ENCODE measurements around the gene SEPTIN7.

Gene SEPTIN7

GRCh38 chr7:35787925-35788324 lies 12.9 kb upstream of the SEPTIN7 start:
- no peak for DNase-seq (ENCODE audit: low read depth in 2 of 2)

GRCh38 chr7:35792472-35792871 lies 8.4 kb upstream of the SEPTIN7 start:
- no peak for DNase-seq (ENCODE audit: low read depth in 2 of 2)

DNA sequence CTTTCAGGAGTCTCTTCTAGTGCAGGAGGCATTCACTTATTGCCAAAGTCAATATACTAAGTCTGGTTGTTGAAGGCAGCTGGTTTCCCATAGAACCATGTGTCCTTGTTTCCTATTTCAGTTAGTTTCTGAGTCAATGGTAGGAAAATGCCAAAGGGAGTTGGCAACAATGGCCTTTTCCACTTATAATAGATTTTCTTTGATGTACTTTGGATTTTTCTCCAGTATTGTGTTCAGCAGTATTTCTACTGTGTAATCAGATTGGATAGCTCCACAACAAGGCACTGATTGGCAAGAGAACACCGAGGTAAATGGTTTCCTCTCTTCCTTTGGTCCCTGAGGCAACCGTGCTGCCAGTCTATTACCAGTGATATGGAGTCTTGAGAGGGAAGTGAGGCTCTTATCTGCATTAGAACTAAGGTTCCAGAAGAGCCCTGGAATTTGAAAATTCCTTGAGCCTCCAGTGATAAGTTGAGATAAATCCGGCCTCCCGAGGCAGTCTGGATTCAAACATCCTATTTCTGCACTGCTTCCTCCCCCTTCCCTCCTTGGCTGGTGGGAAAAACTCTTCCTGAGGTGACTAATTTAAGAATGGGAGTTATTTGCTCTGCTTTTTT lies 7.9 kb upstream of the SEPTIN7 start:
- DNase-seq (ENCODE audit: low read depth in 2 of 2), result no peak

GRCh38 chr7:35797311-35797710 lies 3.5 kb upstream of the SEPTIN7 start:
- DNase-seq (ENCODE audit: low read depth in 2 of 2), result no peak

- DNase-seq (ENCODE audit: low read depth in 2 of 2), result peak; percentile 60 to 63
Measured at GRCh38 chr7:35799846-35800717, 775 bp upstream of the SEPTIN7 start.

DNA sequence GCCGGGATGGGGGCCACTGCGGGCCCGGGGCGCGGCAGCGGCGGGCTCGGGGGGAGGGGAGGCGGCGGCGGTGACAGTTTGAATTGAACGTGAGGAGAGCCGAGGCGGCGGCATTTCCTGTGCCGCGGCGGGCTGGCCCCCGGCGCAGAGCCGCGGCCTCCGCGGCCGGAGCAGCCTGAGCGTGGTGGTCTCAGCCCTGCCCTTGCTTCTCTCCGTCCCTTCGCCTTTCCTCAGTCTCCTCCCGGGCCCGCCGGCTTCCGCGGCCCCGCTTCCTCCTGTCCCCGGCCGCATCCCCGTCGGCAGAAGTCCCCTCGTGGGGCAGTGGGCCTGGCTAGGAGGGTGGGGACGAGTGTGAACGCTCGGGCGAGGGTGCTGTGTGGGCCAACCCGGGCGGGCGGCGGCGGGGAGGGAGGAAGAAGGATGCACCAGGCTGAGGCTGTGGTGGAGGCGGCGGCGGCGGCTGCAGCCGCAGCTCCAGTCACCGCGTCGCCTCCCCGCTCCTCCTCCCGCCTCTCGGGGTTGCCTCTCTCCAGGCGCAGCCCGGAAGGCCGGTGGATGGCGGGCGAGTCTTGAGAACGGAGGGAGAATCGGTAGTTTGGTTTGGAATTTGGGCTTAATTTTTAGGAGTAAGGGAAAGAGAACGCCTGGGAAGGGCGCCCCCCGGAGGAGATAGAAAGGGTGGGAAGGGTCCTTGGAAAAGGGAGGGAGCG lies 690 bp downstream of the SEPTIN7 start:
- peak; percentile 45 for DNase-seq (ENCODE audit: low read depth in 2 of 2)

- DNase-seq (ENCODE audit: low read depth in 2 of 2), result no peak
Measured at GRCh38 chr7:35802102-35802466, 1.2 kb downstream of the SEPTIN7 start.

DNA sequence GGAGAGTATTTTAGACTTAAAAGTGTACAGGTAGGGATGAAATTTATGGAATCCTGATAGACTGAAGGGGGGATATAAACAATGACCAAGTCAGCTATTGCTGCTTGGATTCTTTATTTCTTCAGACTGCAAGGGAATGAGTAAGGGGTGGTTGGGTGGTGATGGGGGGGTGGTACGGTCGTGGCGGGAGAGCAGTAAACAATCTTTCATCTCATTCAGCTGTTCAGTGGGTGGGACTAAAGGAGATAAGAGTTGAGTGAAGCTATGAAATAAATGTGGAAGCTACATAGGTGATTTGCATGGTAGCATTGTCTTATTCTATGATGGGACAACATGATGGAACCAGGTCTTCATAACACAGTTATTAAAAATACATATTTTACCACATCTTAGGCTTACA lies 1.8 kb downstream of the SEPTIN7 start:
- DNase-seq (ENCODE audit: low read depth in 2 of 2), result no peak

GRCh38 chr7:35804231-35804970 lies 3.5 kb downstream of the SEPTIN7 start:
- DNase-seq (ENCODE audit: low read depth in 2 of 2), result no peak

GRCh38 chr7:35805876-35806275 lies 5.0 kb downstream of the SEPTIN7 start:
- DNase-seq (ENCODE audit: low read depth in 2 of 2), result no peak

GRCh38 chr7:35816514-35816913 lies 15.7 kb downstream of the SEPTIN7 start:
- no peak for DNase-seq (ENCODE audit: low read depth in 2 of 2)

GRCh38 chr7:35817181-35817580 lies 16.3 kb downstream of the SEPTIN7 start:
- DNase-seq (ENCODE audit: low read depth in 2 of 2), result no peak

DNA sequence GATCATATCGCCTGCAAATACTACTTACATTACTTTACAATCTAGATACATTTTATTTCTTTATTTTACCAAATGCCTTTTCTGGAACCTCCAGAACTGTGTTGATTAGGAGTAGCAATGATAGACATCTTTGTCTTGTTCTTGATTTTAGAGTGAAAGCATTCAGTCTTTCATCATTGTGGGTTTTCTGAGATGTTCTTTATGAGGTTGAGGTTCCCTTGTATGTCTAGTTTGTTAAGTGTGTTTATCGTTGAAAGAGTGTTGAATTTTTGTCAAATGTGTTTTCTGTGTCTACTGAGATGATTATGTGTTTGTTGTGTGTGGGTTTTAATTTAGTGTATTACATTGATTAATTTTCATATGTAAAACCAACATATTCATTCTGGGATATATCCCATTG lies 17.1 kb downstream of the SEPTIN7 start:
- no peak for DNase-seq (ENCODE audit: low read depth in 2 of 2)

- no peak for DNase-seq (ENCODE audit: low read depth in 2 of 2)
Measured at GRCh38 chr7:35818513-35818912, 17.7 kb downstream of the SEPTIN7 start.

GRCh38 chr7:35819310-35819709 lies 18.5 kb downstream of the SEPTIN7 start:
- no peak for DNase-seq (ENCODE audit: low read depth in 2 of 2)

DNA sequence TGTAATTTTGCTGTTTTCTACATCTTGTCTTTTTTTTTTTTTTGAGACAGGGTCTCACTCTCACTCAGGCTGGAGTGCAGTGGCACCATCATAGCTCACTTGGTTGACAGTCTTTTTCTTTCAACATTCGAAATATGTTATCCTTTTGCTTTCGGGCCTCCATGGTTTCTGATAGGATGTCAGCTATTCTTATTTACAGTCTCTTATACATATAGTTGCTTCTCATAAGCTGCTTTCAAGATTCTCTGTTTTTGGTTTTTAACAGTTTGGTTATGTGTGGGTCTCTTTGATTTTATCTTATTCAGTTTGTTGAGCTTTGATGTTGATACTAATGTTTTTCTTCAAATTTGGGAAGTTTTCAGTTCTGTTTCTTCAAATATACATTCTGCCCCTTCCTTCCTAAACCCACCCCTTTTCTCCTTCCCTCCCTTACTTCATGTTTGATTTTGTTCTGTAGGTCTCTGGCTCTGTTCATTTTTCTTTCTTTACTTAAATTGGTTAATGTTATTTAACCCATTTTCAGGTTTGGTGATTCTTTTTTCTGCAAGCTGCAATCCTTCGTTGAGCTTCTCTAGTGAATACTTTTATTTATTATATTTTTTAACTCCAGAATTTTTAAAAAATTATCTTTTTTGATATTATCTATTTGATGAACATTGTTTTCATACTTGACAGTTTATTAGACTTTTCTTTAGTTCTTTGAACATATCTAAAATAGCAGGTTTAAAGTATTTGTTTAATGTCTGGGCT lies 19.3 kb downstream of the SEPTIN7 start:
- no peak for DNase-seq (ENCODE audit: low read depth in 2 of 2)

GRCh38 chr7:35820858-35821257 lies 20.0 kb downstream of the SEPTIN7 start:
- DNase-seq (ENCODE audit: low read depth in 2 of 2), result no peak

- no peak for DNase-seq (ENCODE audit: low read depth in 2 of 2)
Measured at GRCh38 chr7:35823440-35823839, 22.6 kb downstream of the SEPTIN7 start.

- DNase-seq (ENCODE audit: low read depth in 2 of 2), result no peak
Measured at GRCh38 chr7:35825974-35826373, 25.1 kb downstream of the SEPTIN7 start.

DNA sequence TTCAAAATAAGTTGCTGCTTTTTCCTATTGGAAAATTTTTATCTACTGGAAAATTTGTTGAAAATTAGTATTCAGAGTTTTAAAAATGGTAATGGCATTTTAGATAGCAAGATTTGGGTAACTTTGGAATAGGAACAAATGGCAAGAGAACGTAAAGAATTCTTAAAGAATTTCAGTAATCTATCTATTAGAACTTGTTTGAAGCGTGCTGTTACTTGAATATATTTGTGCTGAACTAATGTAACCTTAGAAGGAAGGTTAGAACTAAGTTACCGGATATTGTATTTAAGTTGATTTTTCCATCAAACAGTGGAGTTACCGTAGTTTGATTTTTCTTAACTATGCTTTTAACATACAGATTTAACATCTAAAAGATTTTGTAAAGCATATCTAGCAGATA lies 25.9 kb downstream of the SEPTIN7 start:
- DNase-seq (ENCODE audit: low read depth in 2 of 2), result no peak

- DNase-seq (ENCODE audit: low read depth in 2 of 2), result no peak
Measured at GRCh38 chr7:35828817-35829216, 28.0 kb downstream of the SEPTIN7 start.
